Ascending aorta (tissue), 2 donors: ENCODE data around the gene TRPM6. TPM values are rescaled to one million over a fixed set of nuclear protein-coding genes. Genes with fewer than 3 reads are reported as not detected.

Experiments
- DNase-seq, 2 donors: peaks; one replicate each; pipeline ENCODE4 v3.0.0-alpha.2; 2019; ENCODE audit warnings: low spot score in 2 of 2
- H3K27ac ChIP-seq, 2 donors: fragments of 200-600 bp; sonication (generic); one replicate each; pipeline ENCODE4 v1.5.1; 2016 to 2017; ENCODE audit warnings: mild to moderate bottlenecking in 1 of 2
- H3K27me3 ChIP-seq: fragments of 200-600 bp; sonication (generic); one replicate; pipeline ENCODE4 v1.5.1; 2017
- H3K36me3 ChIP-seq, 2 donors: fragments of 200-600 bp; sonication (generic); one replicate each; pipeline ENCODE4 v1.5.1; 2016
- H3K4me1 ChIP-seq, 2 donors: fragments of 200-600 bp; sonication (generic); one replicate each; pipeline ENCODE4 v1.5.1; 2016 to 2017; ENCODE audit warnings: mild to moderate bottlenecking in 1 of 2
- H3K4me3 ChIP-seq, 2 donors: fragments of 200-600 bp; sonication (generic); one replicate each; pipeline ENCODE4 v1.5.1; 2016 to 2017; ENCODE audit warnings: mild to moderate bottlenecking in 1 of 2
- H3K9me3 ChIP-seq, 2 donors: fragments of 200-600 bp; sonication (generic); one replicate each; pipeline ENCODE4 v1.5.1; 2016
- CTCF ChIP-seq, 3 experiments: fragments of 200-600 bp in 2 of 3; fragments of 450-650 bp in 1 of 3; sonication (generic) in 2 of 3; IDR thresholded peaks; one replicate each; pipeline ENCODE4 v1.5.1; 2016 to 2019; ENCODE audit warnings: antibody characterized with exemption in 3 of 3, mild to moderate bottlenecking in 1 of 3, moderate library complexity in 1 of 3
- intact Hi-C: fragments of 100-400 bp; cut with DNase I; formaldehyde crosslinking; loops from one replicate; pipeline ENCODE4 v1.15.1; 2023
- total RNA-seq: library from RNA; depleted of rRNA; stranded (reverse); fragments of >200 nt; gene quantifications from one replicate; pipeline ENCODE4 v1.1.0, GENCODE V29; 2016

Gene TRPM6
- total RNA-seq, 1 donor from 2014 or later: 0.96 TPM

- DNase-seq: no peak
- intact Hi-C loops: no loop called here
- TF ChIP-seq CTCF (IDR thresholded peaks at IDR 0.05): peak in 2 of 3 experiments; percentile 12 to 43
- Histone ChIP-seq H3K9me3 (no peaks in the 10 kb centered on the region), H3K27ac (no peak overlapping the region), H3K4me3 (no peak overlapping the region), H3K27me3 (no peaks in the 10 kb centered on the region), H3K36me3 (no peaks in the 10 kb centered on the region), H3K4me1 (no peaks in the 10 kb centered on the region)
These were observed 144.7 kb downstream of the TRPM6 start for GRCh38 chr9:74742792-74743730.

- Histone ChIP-seq H3K36me3 (no peaks in the 10 kb centered on the region), H3K27me3 (no peaks in the 10 kb centered on the region), H3K9me3 (no peaks in the 10 kb centered on the region), H3K4me3 (no peak overlapping the region), H3K27ac (no peak overlapping the region), H3K4me1 (no peaks in the 10 kb centered on the region)
- no peak for DNase-seq
- no peak for TF ChIP-seq CTCF (IDR thresholded peaks at IDR 0.05)
- intact Hi-C loops: no loop called here
These were observed 145.4 kb downstream of the TRPM6 start for GRCh38 chr9:74742191-74742790.

GRCh38 chr9:74736646-74737045 is 151.1 kb downstream of the TRPM6 start:
- no peaks in the 10 kb centered on the region for H3K4me1 ChIP-seq
- TF ChIP-seq CTCF (IDR thresholded peaks at IDR 0.05): no peak
- H3K4me3 ChIP-seq: no peak overlapping the region
- H3K27me3 ChIP-seq: no peaks in the 10 kb centered on the region
- intact Hi-C loops: no loop called here
- no peak for DNase-seq
- H3K36me3 ChIP-seq: no peaks in the 10 kb centered on the region
- no peaks in the 10 kb centered on the region for H3K9me3 ChIP-seq
- H3K27ac ChIP-seq: no peak overlapping the region

- Histone ChIP-seq H3K36me3 (no peaks in the 10 kb centered on the region), H3K27me3 (no peaks in the 10 kb centered on the region), H3K4me1 (no peaks in the 10 kb centered on the region), H3K9me3 (no peaks in the 10 kb centered on the region), H3K27ac (no peak overlapping the region), H3K4me3 (no peak overlapping the region)
- TF ChIP-seq CTCF (IDR thresholded peaks at IDR 0.05): no peak
- intact Hi-C loops: no loop called here
- no peak for DNase-seq
These were observed 152.0 kb downstream of the TRPM6 start for GRCh38 chr9:74735761-74736160.

- no peak for TF ChIP-seq CTCF (IDR thresholded peaks at IDR 0.05)
- no peaks in the 10 kb centered on the region for H3K4me1 ChIP-seq
- DNase-seq: no peak
- no peaks in the 10 kb centered on the region for H3K9me3 ChIP-seq
- H3K27ac ChIP-seq: no peak overlapping the region
- H3K27me3 ChIP-seq: no peaks in the 10 kb centered on the region
- intact Hi-C loops: no loop called here
- no peaks in the 10 kb centered on the region for H3K36me3 ChIP-seq
- H3K4me3 ChIP-seq: peak overlapping the region in 1 of 2 donors; percentile 4
These were observed 158.5 kb downstream of the TRPM6 start for GRCh38 chr9:74729136-74729695.
